Keratinocyte (primary cell): ENCODE data around the gene WDR83. TPM values are rescaled to one million over a fixed set of nuclear protein-coding genes. Genes with fewer than 3 reads are reported as not detected.
"Not testable (repeated sequence)": the region's sequence is repeated elsewhere in the genome, so short reads cannot be mapped to it uniquely, and the experiment has no call there.

Source experiments
- DNase-seq: peaks from one replicate; pipeline ENCODE4 v3.0.0-alpha.2; 2011; ENCODE audit warnings: low read depth, missing footprints, low spot score
- FAIRE-seq: peaks from 2 replicates; lab custom pipeline; 2011; peaks lifted over from hg19 to GRCh38; lab: Jason Lieb, UNC
- H2AFZ ChIP-seq: 2 replicates; pipeline ENCODE4 v1.6.0; 2012; ENCODE audit warnings: low read length, control low read depth, inconsistent platforms; ENCODE audit not compliant: control insufficient read depth
- H3K27ac ChIP-seq: 2 replicates; pipeline ENCODE4 v1.5.1; 2011; ENCODE audit warnings: low read length; ENCODE audit not compliant: control insufficient read depth, insufficient read depth
- H3K27me3 ChIP-seq: 3 replicates; pipeline ENCODE4 v1.6.0; 2011; ENCODE audit warnings: low read length; ENCODE audit not compliant: control insufficient read depth, insufficient read depth; ENCODE audit errors: extremely low read depth
- H3K36me3 ChIP-seq, 2 experiments: 2 replicates in 1 of 2; 3 replicates in 1 of 2; pipeline ENCODE4 v1.5.1; 2011; ENCODE audit warnings: low read length in 2 of 2, mild to moderate bottlenecking in 1 of 2; ENCODE audit not compliant: control insufficient read depth in 2 of 2, insufficient read depth in 2 of 2; ENCODE audit errors: extremely low read depth in 1 of 2
- H3K4me1 ChIP-seq: 3 replicates; pipeline ENCODE4 v1.5.1; 2011; ENCODE audit warnings: low read length; ENCODE audit not compliant: control insufficient read depth, insufficient read depth; ENCODE audit errors: extremely low read depth
- H3K4me2 ChIP-seq: 3 replicates; pipeline ENCODE4 v1.6.0; 2011; ENCODE audit warnings: low read depth, low read length; ENCODE audit not compliant: control insufficient read depth, insufficient read depth; ENCODE audit errors: extremely low read depth
- H3K4me3 ChIP-seq, 3 experiments: fragments of 200-600 bp in 1 of 3; sonication (generic) in 1 of 3; 2 replicates in 2 of 3; 3 replicates in 1 of 3; pipeline ENCODE4 v1.5.1; 2011 to 2016; ENCODE audit warnings: low read length in 3 of 3, mild to moderate bottlenecking in 3 of 3, control low read depth in 2 of 3, inconsistent platforms in 1 of 3, low read depth in 1 of 3, mixed read lengths in 1 of 3, mixed run types in 1 of 3, moderate library complexity in 1 of 3; ENCODE audit not compliant: control insufficient read depth in 2 of 3, insufficient read depth in 2 of 3; ENCODE audit errors: extremely low read depth in 1 of 3
- H3K79me2 ChIP-seq: 2 replicates; pipeline ENCODE4 v1.6.0; 2012; ENCODE audit warnings: low read length; ENCODE audit not compliant: control insufficient read depth, insufficient read depth
- H3K9ac ChIP-seq: 3 replicates; pipeline ENCODE4 v1.6.0; 2011; ENCODE audit warnings: low read length; ENCODE audit not compliant: control insufficient read depth, insufficient read depth; ENCODE audit errors: extremely low read depth
- H3K9me1 ChIP-seq: 3 replicates; pipeline ENCODE4 v1.6.0; 2011; ENCODE audit warnings: low read length; ENCODE audit not compliant: control insufficient read depth, insufficient read depth; ENCODE audit errors: extremely low read depth
- H3K9me3 ChIP-seq: 2 replicates; pipeline ENCODE4 v1.5.1; 2012; ENCODE audit warnings: low read depth, low read length; ENCODE audit not compliant: control insufficient read depth
- H4K20me1 ChIP-seq: 3 replicates; pipeline ENCODE4 v1.6.0; 2011; ENCODE audit warnings: low read length; ENCODE audit not compliant: control insufficient read depth, insufficient read depth; ENCODE audit errors: extremely low read depth
- CTCF ChIP-seq, 3 experiments: IDR thresholded peaks in 1 of 3; conservative IDR thresholded peaks in 1 of 3; optimal IDR thresholded peaks in 1 of 3; 2 replicates in 2 of 3; 3 replicates in 1 of 3; pipeline versions ENCODE3 to v1.5.1; 2011; ENCODE audit warnings: low read length in 3 of 3, mild to moderate bottlenecking in 3 of 3, moderate library complexity in 2 of 3, control low read depth in 1 of 3, inconsistent platforms in 1 of 3; ENCODE audit not compliant: insufficient read depth in 2 of 3; ENCODE audit errors: extremely low read depth in 1 of 3
- EZH2 ChIP-seq: IDR thresholded peaks from one replicate; pipeline ENCODE4 v1.6.1; 2012; ENCODE audit warnings: inconsistent platforms, mild to moderate bottlenecking, low read length, moderate library complexity
- dilution Hi-C: fragments of 300-500 bp; cut with MboI; formaldehyde crosslinking; loops from one replicate; pipeline ENCODE4 v1.7.0; 2020; ENCODE audit warnings: low sequenced_read_pairs; ENCODE audit not compliant: extremely low pct_ligation_motif_present
- polyA plus RNA-seq, 5 experiments: library from polyadenylated mRNA; depleted of rRNA in 3 of 5; stranded (reverse) in 3 of 5; stranded (forward) in 1 of 5; unstranded in 1 of 5; fragments of >200 nt; gene quantifications; 1 replicate in 1 of 5; 2 replicates in 3 of 5; 3 replicates in 1 of 5; pipeline versions ENCODE4 v1.2.1 to v1.2.3, GENCODE V29; 2011 to 2012; ENCODE audit warnings: missing spikeins in 2 of 5, low read depth in 1 of 5, low replicate concordance in 1 of 5

Gene WDR83
- polyA plus RNA-seq, 1 donor (not counting 4 experiments of a cell fraction or from before 2014, with no cell fraction given), result 3.8 TPM

GRCh38 chr19:12708641-12709040, 42.0 kb downstream of the WDR83 start:
- Histone ChIP-seq H2AFZ (no peak overlapping the region), H3K9me1 (no peaks in the 10 kb centered on the region), H3K27ac (no peak overlapping the region), H3K4me3 (no peak overlapping the region), H3K9me3 (no peaks in the 10 kb centered on the region), H4K20me1 (no peaks in the 10 kb centered on the region), H3K4me1 (no peaks in the 10 kb centered on the region), H3K27me3 (no peaks in the 10 kb centered on the region), H3K9ac (no peak overlapping the region), H3K36me3 (peaks cover 43 to 58% of the 10 kb centered on the region in 2 experiments), H3K79me2 (peaks cover 15% of the 10 kb centered on the region), H3K4me2 (no peak overlapping the region)
- FAIRE-seq (no peak), DNase-seq (no peak)
- TF ChIP-seq EZH2 (no peak), CTCF (optimal IDR thresholded peaks at IDR 0.05 in 1 of 3, IDR thresholded peaks at IDR 0.05 in 1 of 3, conservative IDR thresholded peaks at IDR 0.05 in 1 of 3; ENCODE audit: extremely low read depth in 1 of 3, insufficient read depth in 2 of 3, low read length in 3 of 3) (no peak)
- dilution Hi-C loops, result no loop called here

DNA sequence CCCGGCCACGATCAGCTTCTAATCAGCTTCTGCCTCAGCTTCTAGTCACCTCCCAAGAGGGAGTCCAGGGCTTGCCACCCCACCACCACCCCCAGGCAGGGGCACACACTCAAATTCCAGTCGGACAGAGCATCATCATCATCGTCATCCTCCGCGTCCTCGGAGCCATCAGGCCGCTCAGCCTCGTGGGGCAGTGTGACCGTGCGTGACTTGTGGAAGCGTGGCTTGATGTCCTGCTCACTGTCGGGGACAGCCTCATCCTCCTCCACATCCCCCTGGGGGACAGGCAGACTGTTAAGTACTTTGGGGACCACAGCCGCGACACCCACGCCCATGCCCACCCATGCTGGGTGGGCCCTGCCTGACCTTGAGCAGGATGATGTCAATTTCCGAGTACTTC, 44.6 kb downstream of the WDR83 start:
- Histone ChIP-seq H3K4me1 (no peaks in the 10 kb centered on the region), H3K27me3 (no peaks in the 10 kb centered on the region), H3K9ac (no peak overlapping the region), H3K4me3 (no peak overlapping the region), H3K9me3 (no peaks in the 10 kb centered on the region), H3K36me3 (peaks cover 49 to 60% of the 10 kb centered on the region in 2 experiments), H2AFZ (no peak overlapping the region), H3K79me2 (peaks cover 27% of the 10 kb centered on the region), H3K27ac (no peak overlapping the region), H3K9me1 (no peaks in the 10 kb centered on the region), H3K4me2 (no peak overlapping the region), H4K20me1 (peaks cover 4% of the 10 kb centered on the region)
- DNase-seq (no peak), FAIRE-seq (no peak)
- TF ChIP-seq EZH2, result no peak
- TF ChIP-seq CTCF (optimal IDR thresholded peaks at IDR 0.05 in 1 of 3, IDR thresholded peaks at IDR 0.05 in 1 of 3, conservative IDR thresholded peaks at IDR 0.05 in 1 of 3; ENCODE audit: extremely low read depth in 1 of 3, insufficient read depth in 2 of 3, low read length in 3 of 3), result no peak
- dilution Hi-C loops, result no loop called here

DNA sequence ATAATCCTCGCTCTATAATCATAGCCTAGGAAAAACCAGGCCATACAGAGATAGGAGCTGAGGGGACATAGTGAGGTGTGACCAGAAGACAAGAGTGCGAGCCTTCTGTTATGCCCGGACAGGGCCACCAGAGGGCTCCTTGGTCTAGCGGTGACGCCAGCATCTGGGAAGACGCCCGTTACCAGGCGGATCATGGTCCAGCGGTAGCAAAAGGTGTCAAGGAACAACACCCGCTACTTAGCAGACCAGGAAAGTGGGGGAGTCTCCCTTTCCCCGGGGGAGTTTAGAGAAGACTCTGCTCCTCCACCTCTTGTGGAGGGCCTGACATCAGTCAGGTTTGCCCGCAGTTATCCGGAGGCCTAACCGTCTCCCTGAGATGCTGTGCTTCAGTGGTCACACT, 45.5 kb downstream of the WDR83 start:
- H3K27me3 ChIP-seq, H3K4me2 ChIP-seq, DNase-seq, H3K27ac ChIP-seq, FAIRE-seq, H3K9me1 ChIP-seq, H3K9ac ChIP-seq, H3K9me3 ChIP-seq, dilution Hi-C loops, H2AFZ ChIP-seq, H3K4me1 ChIP-seq, H3K4me3 ChIP-seq: not testable (repeated sequence)
- Histone ChIP-seq H3K79me2 (peaks cover 33% of the 10 kb centered on the region), H3K36me3 (peaks cover 48 to 61% of the 10 kb centered on the region in 2 experiments), H4K20me1 (peaks cover 10% of the 10 kb centered on the region)

- H3K27me3 ChIP-seq, DNase-seq, H3K27ac ChIP-seq, dilution Hi-C loops, H3K9ac ChIP-seq, H2AFZ ChIP-seq, H3K9me3 ChIP-seq, FAIRE-seq, H3K4me2 ChIP-seq, H3K9me1 ChIP-seq, H3K4me3 ChIP-seq, H3K4me1 ChIP-seq: not testable (repeated sequence)
- Histone ChIP-seq H3K36me3 (peaks cover 52 to 63% of the 10 kb centered on the region in 2 experiments), H3K79me2 (peaks cover 43% of the 10 kb centered on the region), H4K20me1 (peaks cover 11% of the 10 kb centered on the region)
Measured at GRCh38 chr19:12713304-12713703, 46.7 kb downstream of the WDR83 start.
